Measurements from ENCODE around the gene BICC1.
"Not testable (repeated sequence)": the region's sequence is repeated elsewhere in the genome, so short reads cannot be mapped to it uniquely, and the experiment has no call there.

The BICC1 gene

DNA sequence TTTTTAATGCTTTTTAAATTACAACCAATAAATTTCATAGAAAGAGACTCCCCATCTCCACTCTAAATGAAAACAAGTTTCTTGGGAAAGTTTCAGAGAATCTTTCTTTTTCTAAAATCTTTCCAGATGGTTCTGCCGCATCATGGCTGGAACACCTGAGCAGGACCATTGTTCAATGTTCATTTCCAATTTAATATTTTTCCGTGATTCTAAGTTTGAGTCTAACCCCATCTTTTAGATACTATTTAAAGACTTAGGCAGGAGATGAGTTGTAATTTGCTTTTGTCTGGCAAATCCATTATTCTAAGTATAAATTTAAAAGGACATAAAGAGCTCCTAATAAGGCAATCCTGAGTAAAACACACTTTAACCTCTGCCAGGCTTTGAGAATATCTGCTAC is 325.2 kb downstream of the BICC1 start:
- DNase-seq, result no peak

DNA sequence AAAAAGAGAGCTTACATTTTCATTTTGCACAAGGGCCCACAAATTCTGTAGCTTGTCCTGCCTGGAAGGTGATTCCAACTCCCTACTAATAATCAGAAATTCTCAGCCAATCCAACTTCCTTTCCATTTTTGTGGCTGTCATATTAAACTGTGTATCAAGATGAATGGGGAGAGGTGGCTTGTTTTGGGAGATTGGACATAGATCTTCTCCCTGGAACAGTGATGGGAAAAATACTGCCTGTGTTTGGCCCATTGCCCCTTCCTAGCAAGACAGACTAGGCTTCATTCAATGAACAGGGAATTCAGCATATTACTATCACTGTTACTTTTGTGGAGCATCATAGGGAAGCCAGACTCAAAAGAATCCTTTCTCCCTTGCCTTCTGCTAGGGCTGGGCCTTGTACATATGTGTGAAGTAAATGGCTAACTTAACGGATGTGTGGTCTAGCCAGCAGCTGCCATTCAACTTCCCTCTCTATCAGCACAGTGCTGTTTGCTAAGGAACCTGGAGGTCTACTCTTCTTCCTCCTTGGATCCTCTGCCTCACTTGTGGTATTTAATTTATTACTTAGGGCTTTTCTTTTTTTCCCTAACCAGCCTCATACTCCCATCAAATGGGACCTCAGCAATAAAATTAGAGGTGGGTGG is 326.0 kb downstream of the BICC1 start:
- DNase-seq, result no peak

DNA sequence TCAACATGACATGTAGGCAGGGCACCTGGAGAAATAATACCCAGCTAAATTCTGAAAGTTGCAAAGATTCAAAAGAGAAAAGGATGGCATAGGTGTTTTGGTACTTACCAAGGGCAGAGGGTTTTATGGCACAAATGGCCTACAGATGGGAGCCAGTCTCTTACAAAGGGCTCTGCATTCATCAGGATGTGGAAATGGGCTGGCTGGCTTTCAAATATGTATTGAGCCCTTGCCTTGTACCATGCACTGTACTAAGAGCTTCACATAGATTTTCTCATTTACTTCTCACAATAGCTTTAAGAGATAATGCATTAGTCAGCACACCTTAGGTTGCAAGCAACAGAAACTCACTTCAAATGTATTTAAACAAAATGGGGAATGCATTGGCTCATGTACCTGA is 327.1 kb downstream of the BICC1 start:
- DNase-seq, result no peak

DNA sequence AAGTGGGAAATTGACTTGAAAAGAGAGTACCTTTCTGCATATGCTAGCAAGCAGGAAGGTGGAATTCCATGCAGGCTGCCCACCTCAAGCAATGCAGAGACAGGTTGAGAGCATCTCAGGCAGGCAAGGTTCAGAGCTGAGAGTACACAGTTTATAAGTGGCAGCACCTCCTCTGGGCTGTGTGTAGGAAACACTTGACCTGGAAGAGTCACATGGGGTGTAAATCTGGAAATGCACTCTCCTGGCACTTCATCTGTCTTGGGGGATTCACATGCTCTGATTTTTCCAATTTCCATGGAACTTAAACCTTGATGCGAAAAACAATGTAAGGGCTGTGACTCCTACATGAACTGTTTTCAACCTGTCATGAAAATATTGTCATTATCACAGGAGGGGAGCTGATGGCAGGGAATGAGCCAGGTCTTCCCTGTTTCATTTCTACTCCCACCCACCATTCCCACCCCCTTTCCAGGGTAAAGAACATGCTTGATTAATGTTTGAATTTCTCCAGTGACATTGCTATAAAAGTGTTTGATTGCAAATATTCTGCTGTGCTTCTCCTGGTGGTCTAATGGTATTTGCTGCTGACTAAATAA is 328.3 kb downstream of the BICC1 start:
- DNase-seq, result no peak

DNA sequence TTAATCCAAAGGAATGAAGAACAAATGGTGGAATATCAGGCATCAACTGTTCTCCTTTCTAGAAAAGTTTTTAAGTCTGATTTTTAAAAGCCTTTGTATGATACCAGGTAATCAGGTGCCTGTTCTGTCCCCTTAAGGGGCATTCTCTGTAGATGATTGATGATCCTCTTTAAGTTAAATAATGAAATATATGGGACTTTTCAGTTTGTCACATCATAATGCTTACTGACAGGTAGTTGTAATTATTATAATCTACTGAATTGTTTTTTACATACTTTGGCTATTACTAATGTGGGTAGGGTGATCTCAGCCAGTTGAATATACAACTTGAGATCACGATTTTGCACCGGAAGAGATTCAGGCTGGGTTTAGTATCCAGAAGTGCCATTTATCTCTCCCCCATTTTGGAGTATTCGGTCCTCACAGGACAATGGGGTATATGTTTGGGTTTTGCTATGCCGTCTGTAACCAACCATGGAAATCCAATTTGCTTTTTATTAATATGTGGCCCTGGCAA is 330.2 kb downstream of the BICC1 start:
- no peak for DNase-seq

DNA sequence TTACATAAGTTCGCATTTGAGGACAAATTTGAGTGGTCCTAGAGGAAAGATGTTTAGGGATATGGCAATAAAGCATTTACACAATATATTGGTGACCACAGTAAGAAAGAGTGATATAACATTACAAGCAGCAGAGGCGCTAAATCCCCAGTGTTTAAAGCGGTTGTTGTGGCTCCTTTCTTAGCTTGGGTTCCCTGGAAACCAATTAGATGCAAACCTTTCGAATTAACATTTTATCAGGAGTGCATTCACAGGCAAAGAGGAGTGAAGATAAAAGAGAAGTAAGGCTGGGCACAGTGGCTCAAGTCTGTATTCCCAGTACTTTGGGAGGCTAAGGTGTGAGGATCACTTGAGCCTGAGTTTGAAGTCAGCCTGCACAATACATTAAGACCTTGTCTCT is 331.1 kb downstream of the BICC1 start:
- no peak for DNase-seq

DNA sequence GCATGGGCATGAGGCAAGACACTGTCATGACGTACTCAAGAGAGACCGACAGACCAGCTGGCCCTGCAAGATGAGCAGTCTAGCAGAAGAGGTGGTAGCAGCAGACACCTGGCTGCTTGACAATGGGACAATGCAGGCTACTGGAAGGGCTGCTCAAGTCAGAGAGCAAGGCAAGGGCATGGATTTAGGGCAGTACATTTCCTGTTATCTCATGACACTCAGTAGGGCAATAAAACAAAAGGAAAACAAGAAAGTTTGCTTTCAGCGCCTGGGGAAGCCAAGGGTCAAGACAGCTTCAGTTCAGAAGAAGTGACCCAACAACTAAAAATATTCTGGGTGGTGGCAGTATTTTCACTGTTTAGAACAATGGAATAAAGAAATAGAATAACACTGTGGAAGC is 332.0 kb downstream of the BICC1 start:
- no peak for DNase-seq

DNA sequence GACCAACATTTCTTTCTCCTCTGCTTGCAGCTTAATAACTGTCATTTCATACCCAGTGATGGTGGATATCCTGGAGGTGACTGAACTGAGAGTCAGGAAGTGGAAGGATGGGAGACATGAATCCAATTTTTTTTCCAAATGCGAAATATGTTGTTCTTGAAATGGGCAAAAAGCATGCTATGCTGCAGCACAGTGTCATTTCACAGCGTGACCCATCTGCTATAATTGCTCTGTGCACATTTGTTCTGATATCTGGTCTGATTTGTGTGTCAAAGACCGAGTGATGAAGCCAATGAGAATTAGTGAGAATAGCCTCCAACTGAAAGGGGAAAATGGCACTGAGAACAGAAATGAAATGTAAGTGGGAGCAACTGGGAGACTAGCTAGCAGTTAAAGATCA is 334.2 kb downstream of the BICC1 start:
- DNase-seq, result no peak

DNA sequence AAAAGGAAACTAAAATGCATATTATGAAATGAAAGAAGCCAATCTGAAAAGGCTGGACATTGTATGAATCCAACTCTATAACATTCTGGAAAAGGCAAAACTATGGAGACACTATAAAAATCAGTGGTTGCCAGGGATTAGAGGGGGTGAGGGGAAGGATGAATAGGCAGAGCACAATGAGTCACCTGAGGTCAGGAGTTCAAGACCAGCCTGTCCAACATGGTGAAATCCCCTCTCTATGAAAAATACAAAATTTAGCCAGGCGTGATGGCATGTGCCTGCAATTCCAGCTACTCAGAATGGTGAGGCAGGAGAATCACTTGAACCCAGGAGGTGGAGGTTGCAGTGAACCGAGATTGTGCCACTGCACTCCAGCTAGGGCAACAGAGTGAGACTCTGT is 338.9 kb downstream of the BICC1 start:
- no peak for DNase-seq

DNA sequence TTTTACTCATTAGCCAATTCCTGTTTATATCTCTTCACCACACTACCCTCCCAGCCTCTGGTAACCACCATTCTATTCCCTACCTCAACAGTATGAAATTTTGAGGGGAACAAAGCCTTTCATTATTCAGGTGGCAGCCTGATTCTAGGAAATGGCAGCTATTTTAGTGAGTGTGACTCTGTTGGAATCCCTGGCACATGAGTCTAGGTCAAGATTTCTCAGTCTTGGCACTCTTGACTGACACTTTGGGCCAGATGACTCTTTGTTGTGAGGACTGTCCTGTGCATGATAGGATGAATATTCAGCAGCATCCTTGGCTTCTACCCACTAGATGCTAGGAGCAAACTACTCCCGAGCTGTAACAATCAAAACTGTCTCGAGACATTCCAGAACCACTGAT is 341.0 kb downstream of the BICC1 start:
- no peak for DNase-seq

DNA sequence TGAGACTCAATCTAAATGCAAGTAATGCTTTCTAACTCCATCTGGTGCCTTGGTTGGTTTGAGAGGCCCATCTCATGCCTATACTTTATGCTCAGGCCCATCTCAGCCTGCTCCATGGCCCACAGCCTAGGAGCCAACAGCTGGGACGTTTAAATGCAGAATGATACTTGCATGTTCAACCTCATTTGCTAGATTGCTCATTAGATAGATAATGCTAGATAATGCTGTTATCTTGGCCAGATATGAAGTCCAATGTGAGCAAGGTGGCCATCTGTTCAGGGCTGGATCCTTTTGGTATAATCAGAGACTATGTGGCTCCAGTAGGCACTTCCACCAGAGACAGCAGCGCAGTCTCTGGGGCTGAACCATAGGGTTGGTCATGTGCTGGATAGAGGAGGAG is 342.1 kb downstream of the BICC1 start:
- no peak for DNase-seq

DNA sequence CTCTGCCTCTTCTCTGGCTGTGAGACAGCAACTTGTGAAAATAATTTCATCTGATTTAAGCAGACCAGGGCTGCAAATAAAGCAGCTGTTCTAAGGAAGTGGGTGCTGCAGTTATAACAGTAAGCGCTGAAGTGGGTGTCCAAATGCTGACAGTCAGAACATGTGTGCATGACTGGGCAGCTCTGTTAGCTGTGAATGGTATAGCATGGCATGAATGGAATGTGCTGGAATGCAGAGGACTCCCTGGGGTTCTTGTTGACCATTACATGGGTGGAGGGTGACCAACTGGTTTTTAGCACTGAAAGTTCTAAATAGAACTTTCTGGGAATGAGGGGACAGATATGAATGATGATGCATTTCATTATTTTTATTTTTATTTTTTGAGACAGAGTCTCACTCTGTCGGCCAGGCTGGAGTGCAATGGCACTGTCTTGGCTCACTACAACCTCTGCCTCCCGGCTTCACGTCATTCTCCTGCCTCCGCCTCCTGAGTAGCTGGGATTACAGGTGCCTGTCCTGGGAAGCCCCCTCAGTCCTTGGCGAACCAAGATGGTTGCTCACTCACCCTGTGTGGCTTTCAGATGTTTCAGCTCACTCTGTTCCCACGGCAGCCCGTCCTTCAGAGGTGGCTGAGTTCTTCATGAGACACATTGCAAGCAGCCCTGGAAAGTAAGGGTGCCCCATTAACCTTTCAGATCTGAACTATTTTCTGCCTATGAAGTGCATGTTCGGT is 344.0 kb downstream of the BICC1 start:
- no peak for DNase-seq

DNA sequence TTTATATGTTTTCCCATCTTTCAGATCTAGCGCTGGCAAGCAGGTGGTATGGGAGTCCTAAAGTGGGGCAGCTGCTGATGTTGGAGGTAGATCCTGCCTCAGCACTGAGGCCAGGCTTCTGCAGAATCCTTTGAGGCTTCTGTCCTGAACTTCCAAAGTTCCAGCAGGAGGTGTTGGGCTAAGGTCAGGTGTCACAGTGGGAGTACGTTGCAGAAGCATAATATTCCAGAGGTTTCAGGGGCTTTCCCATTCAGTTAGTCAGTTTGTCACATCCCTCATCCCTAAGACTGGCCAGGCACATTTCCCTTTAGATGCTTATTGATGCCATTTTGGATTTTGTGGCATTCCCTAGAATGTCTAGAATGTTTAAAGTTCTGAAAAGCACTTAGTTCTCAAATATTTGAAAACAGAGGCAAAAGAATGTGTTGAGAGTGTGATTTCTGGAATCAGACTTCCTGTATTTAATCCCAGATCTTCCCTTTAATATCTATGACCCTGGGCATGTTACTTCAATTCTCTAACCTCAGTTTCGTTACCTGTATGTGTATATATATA is 344.7 kb downstream of the BICC1 start:
- no peak for DNase-seq

DNA sequence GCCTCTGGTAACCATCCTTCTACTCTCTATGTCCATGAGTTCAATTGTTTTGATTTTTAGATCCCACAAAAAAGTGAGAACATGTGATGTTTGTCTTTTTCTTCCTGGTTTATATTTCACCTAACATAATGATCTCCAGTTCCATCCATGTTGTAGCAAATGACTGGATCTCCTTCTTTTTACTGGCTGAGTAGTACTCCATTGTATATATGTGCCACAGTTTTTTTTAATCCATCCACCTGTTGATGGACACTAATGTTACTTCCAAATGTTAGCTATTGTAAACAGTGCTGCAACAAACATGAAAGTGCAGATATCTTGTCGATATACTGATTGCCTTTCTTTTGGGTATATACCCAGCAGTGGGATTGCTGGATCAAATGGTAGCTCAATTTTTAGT is 345.5 kb downstream of the BICC1 start:
- DNase-seq, result not testable (repeated sequence)

DNA sequence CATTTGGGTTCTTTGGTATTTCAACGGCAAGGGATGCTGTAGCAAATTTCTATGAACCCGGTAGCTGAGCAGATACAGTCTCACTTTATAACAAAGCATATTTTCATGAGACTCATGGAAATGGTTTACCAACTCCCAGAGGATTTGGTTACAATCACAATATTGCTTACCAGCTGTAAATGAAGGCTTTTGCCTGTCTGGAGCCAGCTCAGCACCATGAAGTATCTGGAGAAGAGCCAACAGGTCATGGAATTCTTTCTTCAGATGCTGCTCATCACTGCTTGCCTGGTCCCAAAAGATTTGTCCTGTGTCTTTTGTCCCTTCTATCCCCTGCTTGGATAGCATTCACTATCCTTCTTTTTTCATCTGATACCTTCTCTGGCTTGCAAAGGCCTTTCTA is 346.9 kb downstream of the BICC1 start:
- no peak for DNase-seq

DNA sequence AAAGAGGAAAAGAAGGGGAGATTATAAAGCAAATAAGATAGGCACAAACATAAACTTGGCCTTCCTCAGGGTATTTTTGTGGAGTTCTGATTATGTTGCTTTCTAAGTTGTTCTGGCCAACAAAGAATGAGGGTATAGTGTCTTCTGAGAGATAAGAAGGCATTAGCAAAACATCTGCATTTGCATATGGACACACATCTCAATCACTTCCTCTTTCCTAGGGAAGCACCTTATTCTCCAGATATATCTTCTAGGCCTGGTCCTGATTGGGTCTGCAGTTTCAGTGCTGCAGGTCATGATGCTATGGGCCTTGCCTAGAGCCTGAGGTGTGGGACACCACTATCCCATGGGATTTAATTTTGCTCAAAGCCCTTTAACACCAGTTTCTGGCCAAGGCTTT is 355.0 kb downstream of the BICC1 start:
- DNase-seq, result no peak

DNA sequence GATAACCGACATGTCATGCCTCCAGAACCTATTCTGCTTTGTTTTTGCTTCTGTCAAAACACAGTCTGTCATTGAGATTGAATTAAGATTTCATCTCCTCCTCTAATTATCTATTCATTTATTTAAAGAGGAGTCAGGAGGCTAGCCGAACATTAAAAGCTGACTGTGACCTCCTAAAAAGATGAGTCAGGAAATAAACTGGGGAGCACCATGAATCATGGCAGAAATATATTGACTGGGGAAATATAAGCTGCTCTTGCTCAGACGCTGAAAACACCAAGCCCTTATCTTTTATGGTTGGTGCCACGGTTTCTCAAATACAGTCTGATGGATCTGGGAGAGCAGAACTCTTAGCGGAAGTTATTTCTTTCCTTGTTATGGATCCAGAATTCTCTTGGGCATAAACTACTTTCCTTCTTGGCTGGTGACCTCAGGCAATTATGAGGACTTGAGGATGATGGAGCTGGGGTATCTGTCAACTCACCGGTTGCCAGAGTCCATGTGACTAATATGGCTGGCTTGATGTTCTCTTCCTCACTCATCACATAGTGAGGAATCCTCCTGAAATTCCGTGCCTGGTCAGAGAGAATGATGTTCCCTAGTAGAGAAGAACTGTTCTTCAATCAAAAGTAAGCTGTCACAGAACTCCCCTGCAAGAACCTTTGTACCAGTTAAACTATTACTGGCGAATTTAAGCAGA is 356.2 kb downstream of the BICC1 start:
- no peak for DNase-seq

DNA sequence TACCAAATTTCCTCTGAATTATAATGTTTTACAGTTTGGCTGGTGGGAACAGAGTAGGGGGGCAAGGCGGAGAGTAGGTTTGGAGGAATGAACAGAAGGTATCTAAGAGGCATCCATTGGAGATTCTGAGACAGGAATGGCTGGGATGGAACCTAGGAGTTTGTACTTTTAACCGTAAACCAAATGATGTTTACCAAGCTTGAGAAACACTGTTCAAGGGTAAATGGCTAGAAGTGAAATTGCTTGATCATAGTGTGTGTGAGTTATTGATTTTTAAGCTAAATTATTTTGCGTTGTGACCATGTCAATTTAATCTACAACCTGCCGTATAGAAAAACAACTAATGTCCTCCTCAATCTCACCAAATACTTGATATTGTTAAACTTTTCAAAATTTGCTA is 357.4 kb downstream of the BICC1 start:
- DNase-seq, result no peak

DNA sequence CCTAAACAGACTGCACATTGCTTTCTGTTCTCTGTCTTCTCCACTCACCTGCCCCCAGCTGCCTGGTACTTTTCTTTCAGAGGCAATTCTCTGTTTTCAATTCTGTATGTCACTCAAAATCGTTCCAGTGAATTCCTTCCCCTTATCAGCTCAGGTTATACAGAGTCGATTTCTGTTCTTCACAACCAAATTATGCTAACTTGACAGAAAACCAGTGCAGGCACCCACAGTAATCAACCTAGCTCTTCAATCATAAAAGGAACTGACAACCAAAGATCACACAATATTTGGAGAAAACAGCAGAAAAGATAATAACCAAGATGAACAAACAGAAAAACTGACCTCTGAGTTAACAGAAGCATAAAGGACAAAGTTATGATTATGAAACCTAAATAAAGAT is 360.5 kb downstream of the BICC1 start:
- no peak for DNase-seq
